Activated naive CD4-positive, alpha-beta T cell treated with anti-CD3 and anti-CD28 coated beads, Interleukin-2, amount 50 U/mL, for 72 hours (primary cell): Measurements from ENCODE around the gene GARIN5A. TPM values are rescaled to one million over a fixed set of nuclear protein-coding genes. Genes with fewer than 3 reads are reported as not detected.

Experiments used
- ATAC-seq, 2 donors: fragments of 150-1000 bp; cut with Tn5 transposase; 2 replicates each; pipeline ENCODE4 v1.10.0; 2021; ENCODE audit warnings: mild to moderate bottlenecking in 2 of 2, moderate library complexity in 2 of 2
- DNase-seq, 2 donors: peaks; one replicate each; pipeline ENCODE4 v3.0.0; 2021 to 2022; ENCODE audit warnings: low spot score in 2 of 2
- H3K27ac Mint-ChIP-seq, 2 donors: one replicate each; pipeline ENCODE4 v1.8.0; 2022; ENCODE audit warnings: mild to moderate bottlenecking in 2 of 2, mixed read lengths in 2 of 2
- H3K36me3 Mint-ChIP-seq, 2 donors: one replicate each; pipeline ENCODE4 v1.8.0; 2022; ENCODE audit warnings: mixed read lengths in 2 of 2
- H3K9me3 Mint-ChIP-seq, 2 donors: one replicate each; pipeline ENCODE4 v1.8.0; 2022; ENCODE audit warnings: mixed read lengths in 2 of 2
- total RNA-seq, 2 donors: library from RNA; stranded (reverse); gene quantifications; one replicate each; pipeline ENCODE4 v1.2.3, GENCODE V29; 2022

Gene GARIN5A
- total RNA-seq, 2 donors from 2014 or later = 0.60 to 0.96 TPM

DNA sequence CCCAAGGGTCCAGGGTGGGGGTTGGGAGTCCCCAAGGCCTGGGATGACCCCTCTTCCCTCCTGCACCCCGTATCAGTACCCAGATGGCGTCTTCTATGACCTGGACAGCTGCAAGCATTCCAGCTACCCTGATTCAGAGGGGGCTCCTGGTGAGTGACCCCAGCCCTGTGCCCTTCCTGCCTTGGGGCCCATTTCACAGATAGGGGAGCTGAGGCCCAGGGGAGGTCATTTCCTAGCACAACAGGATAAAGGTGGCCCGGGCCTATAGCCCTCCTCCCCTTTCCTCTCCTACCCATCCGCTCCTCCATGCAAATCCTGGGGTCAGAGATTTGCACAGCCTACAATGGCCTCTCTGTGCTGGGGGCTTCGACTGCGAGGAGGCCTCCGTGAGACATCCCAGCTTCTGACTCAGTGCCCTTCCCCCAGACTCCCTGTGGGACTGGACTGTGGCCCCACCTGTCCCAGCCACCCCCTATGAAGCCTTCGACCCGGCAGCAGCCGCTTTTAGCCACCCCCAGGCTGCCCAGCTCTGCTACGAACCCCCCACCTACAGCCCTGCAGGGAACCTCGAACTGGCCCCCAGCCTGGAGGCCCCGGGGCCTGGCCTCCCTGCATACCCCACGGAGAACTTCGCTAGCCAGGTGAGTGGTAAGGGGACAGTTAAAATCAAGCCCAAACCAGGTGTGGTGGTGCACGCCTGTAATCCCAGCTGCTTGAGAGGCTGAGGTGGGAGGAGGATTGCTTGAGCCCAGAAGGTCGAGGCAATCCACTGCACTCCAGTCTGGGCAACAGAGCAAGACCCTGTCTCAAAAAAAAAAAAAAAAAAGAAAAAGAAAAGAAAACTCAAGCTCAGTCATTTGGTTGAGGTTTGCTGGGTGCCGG lies 54.0 kb downstream of the GARIN5A start:
- no peak for ATAC-seq

DNA sequence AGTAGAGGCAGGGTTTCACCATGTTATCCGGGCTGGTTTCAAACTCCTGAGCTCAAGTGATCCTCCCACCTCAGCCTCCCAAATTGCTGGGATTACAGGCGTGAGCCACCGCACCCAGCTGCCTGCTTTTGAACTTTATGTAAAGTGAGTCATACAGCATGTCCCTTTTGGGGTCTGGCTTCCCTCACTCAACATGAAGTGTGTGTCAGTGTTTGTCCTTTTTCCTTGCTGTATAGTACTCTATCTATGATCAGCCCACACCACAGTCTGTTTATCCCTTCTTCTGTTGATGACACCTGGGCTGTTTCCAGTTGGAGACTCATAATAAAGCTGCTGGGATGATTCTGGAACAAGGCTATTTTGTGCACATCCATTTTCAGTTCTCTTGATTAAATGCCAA lies 55.8 kb downstream of the GARIN5A start:
- Mint-ChIP-seq H3K36me3 (peaks cover 11 to 12% of the 10 kb centered on the region in 2 donors), H3K27ac (peak overlapping the region in 1 of 2 donors; percentile 85), H3K9me3 (peaks cover 0 to 3% of the 10 kb centered on the region in 2 donors)
- ATAC-seq = no peak
- DNase-seq = no peak

More for the DNA sequence above, 54.0 kb downstream of the GARIN5A start:
- no peak for DNase-seq
- peaks cover 11 to 12% of the 10 kb centered on the region in 2 donors for H3K36me3 Mint-ChIP-seq
- peak overlapping the region in 1 of 2 donors; percentile 73 for H3K27ac Mint-ChIP-seq
- peaks cover 0 to 3% of the 10 kb centered on the region in 2 donors for H3K9me3 Mint-ChIP-seq

DNA sequence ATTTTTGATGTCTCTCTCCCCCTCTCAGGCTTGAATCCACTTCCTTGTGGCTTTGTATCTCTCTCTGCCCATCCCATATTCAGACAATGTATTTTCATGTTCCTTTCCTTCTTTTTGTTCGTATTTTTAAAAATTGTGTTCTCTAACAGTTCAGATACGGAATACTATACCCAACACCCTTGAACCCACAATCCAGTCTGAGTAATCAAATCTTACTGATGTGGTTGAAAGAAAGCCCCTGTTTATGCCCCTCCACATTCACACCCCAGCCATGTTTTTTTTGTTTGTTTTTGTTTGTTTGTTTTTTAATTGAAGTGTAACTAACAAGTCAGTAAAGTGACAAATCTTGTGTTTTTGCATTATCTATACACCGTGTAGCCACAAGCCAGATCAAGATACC lies 56.5 kb downstream of the GARIN5A start:
- ATAC-seq = no peak
- Mint-ChIP-seq H3K9me3 (peaks cover 0 to 3% of the 10 kb centered on the region in 2 donors), H3K27ac (peak overlapping the region; percentile 6 to 63), H3K36me3 (peaks cover 11 to 12% of the 10 kb centered on the region in 2 donors)
- no peak for DNase-seq

DNA sequence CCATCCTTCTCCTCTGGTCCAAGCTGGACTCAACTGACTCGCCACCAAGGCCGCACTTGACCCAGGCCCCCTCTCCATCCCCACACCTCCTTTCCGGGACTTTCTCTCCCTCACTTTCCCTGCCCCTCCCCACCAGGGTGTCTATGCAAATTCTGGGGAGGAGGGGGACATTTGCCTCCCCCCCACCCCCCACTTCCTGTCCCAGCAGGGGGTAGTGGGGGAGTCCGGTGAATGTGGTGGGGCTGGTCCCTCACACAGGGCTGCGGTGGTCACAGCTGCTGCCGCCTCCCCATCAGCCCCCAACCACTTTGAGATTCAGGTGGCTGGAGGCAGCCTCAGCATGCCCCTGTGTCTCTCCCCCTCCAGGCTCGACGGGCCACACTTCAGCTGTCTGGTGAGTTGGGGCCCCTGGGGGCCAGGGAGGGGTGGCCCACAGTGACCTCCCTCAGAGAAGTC lies 57.0 kb downstream of the GARIN5A start:
- H3K27ac Mint-ChIP-seq = peak overlapping the region in 1 of 2 donors; percentile 6
- DNase-seq = no peak
- H3K36me3 Mint-ChIP-seq = peaks cover 12 to 13% of the 10 kb centered on the region in 2 donors
- peak in 1 of 2 donors; percentile 16 for ATAC-seq
- H3K9me3 Mint-ChIP-seq = peaks cover 0 to 3% of the 10 kb centered on the region in 2 donors

DNA sequence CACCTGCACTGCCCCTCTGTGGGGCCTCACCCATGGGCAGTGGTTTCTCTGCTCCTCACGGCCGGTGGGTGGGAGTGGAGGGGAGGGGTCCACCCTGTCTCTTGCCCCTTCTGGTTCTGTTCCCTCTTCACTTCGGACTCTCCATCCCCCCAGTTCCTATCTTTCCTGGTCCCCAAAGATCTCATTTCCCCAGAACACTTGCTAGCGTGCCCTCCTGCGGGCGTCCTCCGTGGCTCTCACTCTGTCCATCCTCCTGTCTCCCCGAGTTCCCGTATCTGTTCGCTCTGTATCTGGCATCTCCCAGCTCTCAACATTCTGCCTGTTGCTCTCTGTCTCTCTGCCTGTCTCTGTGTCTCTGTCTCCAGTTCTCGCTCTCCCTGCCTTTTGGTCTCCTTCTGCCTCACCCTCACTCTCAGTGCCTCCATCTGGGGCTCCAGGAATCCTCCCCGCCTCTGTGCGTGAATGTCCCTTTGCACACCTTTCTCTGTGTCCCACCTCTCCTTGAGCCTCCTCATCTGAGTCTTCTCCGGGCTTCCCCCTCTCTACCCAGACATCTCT lies 57.5 kb downstream of the GARIN5A start:
- Mint-ChIP-seq H3K9me3 (peaks cover 0 to 3% of the 10 kb centered on the region in 2 donors), H3K27ac (peak overlapping the region in 1 of 2 donors; percentile 6), H3K36me3 (peaks cover 15 to 16% of the 10 kb centered on the region in 2 donors)
- DNase-seq (no peak), ATAC-seq (peak in 1 of 2 donors; percentile 10)

DNA sequence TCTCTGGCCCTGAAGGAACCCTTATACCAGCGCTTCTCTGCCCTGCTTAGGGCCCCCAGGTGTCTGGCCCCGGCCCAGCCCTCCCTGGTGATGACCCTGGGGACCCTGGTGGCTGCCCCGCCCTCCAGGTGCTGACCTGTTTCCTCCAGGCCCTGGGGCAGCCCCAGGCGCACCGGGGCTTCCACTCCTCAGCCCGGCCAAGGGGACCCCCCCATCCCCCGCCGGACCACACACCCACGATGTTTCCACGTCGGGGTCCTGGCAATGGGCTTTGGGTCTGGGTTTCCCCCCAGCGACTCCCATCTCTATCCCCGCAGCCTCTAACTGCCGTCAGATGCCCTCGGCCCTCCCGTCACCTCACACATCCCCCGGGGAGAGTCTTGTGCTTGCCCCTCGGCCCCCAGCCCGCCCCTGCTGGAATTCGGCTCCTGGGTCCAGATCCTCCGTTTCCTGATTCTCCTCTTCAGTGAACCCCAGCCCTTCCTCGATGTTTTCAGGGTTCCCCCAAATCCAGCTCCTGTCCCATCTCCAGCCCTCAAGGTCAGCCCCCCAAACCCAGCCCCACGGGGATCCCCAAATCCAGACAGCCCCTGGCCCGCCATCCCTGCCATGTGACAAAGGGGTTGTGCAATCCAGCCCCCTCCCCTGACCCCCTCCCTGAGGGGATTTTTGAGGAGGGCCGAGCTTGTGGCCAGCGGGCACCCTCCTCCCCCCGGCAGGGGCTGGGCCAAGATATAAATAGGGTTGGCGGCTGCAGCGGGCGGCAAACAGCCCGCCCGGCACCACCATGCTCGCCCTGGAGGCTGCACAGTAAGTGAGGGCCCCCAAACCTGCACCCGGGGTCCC lies 58.2 kb downstream of the GARIN5A start, which contains the start of gene SPIB:
TSS of gene SPIB (plus strand) at position 763 of the 846 bp plus-strand sequence. CDS start at position 788, 25 bp downstream.
- ATAC-seq (no peak), DNase-seq (no peak)
- Mint-ChIP-seq H3K9me3 (peaks cover 0 to 3% of the 10 kb centered on the region in 2 donors), H3K27ac (peak within 1 kb of the TSS in 1 of 2 donors; percentile 6), H3K36me3 (peaks cover 15 to 16% of the 10 kb centered on the region in 2 donors)

GRCh38 chr19:50417111-50418081 lies 59.3 kb downstream of the GARIN5A start:
- DNase-seq (no peak), ATAC-seq (no peak)
- peaks cover 0 to 3% of the 10 kb centered on the region in 2 donors for H3K9me3 Mint-ChIP-seq
- H3K27ac Mint-ChIP-seq = no peak overlapping the region
- H3K36me3 Mint-ChIP-seq = peaks cover 16 to 24% of the 10 kb centered on the region in 2 donors

Other genes with a start within 250 kb of the GARIN5A start
- gene KCNC3, start 147.5 kb downstream of the GARIN5A start, total RNA-seq = 10 to 100 TPM in 1 of 2 donors, 1 to 10 TPM in 1; 5.1 to 24.1 TPM
- gene NAPSA, start 111.2 kb downstream of the GARIN5A start, total RNA-seq = 100 to 1,000 TPM in 1 of 2 donors, 10 to 100 TPM in 1; 90.8 to 166 TPM
- 10 to 100 TPM; 51.1 to 61.2 TPM for gene NR1H2, start 100.4 kb downstream of the GARIN5A start, total RNA-seq
- gene POLD1, start 92.5 kb downstream of the GARIN5A start, total RNA-seq = 100 to 1,000 TPM; 183 to 254 TPM
- 1 to 10 TPM; 1.1 to 1.2 TPM for gene SPIB, start 57.9 kb downstream of the GARIN5A start, total RNA-seq
- gene MYBPC2, start 44.0 kb downstream of the GARIN5A start, total RNA-seq = 1 to 10 TPM in 1 of 2 donors, under 1 TPM in 1; 0.91 to 1.9 TPM
- gene EMC10, start 341 bp downstream of the GARIN5A start, total RNA-seq = 10 to 100 TPM; 27.3 to 45.5 TPM
- 10 to 100 TPM; 27.6 to 29.5 TPM for gene JOSD2, start 34.3 kb upstream of the GARIN5A start, total RNA-seq
- not detected for gene ASPDH, start 37.1 kb upstream of the GARIN5A start, total RNA-seq
- not detected for gene LRRC4B, start 91.6 kb upstream of the GARIN5A start, total RNA-seq
- gene SYT3, start 163.0 kb upstream of the GARIN5A start, total RNA-seq = under 1 TPM in 1 of 2 donors, not detected in 1; 0.23 TPM
- gene C19orf81, start 172.6 kb upstream of the GARIN5A start, total RNA-seq = 1 to 10 TPM in 1 of 2 donors, not detected in 1; 4.2 TPM
- gene SHANK1, start 243.0 kb upstream of the GARIN5A start, total RNA-seq = under 1 TPM in 1 of 2 donors, not detected in 1; 0.14 TPM
- gene CLEC11A, start 246.5 kb upstream of the GARIN5A start, total RNA-seq = 1 to 10 TPM in 1 of 2 donors, under 1 TPM in 1; 0.55 to 1.6 TPM